ENCODE results near the gene VPS13D. TPM values are rescaled to one million over a fixed set of nuclear protein-coding genes. Genes with fewer than 3 reads are reported as not detected.

Gene VPS13D
- total RNA-seq, 1 experiment from 2014 or later = 33.1 TPM

GRCh38 chr1:12343823-12344487 is 114.1 kb downstream of the VPS13D start:
- in situ Hi-C loops (cut with HindIII; ENCODE audit: low pct_unique_long_range_greater_than_20kb, low sequenced_read_pairs) (no loop called here), intact Hi-C loops (cut with micrococcal nuclease; ENCODE audit: unreplicated experiment) (no loop called here)
- CTCF ChIA-PET = no interaction called here
- TF ChIP-seq POLR2AphosphoS5 (IDR thresholded peaks at IDR 0.05; ENCODE audit: low read depth, low read length) = no peak
- TF ChIP-seq, protein P1, sequence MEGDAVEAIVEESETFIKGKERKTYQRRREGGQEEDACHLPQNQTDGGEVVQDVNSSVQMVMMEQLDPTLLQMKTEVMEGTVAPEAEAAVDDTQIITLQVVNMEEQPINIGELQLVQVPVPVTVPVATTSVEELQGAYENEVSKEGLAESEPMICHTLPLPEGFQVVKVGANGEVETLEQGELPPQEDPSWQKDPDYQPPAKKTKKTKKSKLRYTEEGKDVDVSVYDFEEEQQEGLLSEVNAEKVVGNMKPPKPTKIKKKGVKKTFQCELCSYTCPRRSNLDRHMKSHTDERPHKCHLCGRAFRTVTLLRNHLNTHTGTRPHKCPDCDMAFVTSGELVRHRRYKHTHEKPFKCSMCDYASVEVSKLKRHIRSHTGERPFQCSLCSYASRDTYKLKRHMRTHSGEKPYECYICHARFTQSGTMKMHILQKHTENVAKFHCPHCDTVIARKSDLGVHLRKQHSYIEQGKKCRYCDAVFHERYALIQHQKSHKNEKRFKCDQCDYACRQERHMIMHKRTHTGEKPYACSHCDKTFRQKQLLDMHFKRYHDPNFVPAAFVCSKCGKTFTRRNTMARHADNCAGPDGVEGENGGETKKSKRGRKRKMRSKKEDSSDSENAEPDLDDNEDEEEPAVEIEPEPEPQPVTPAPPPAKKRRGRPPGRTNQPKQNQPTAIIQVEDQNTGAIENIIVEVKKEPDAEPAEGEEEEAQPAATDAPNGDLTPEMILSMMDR (IDR thresholded peaks at IDR 0.05) = no peak
- no peak for TF ChIP-seq SIN3A (IDR thresholded peaks at IDR 0.05; ENCODE audit: borderline replicate concordance, insufficient read depth, low read depth, low read length)
- no peak for TF ChIP-seq TCF7L2 (IDR thresholded peaks at IDR 0.05; ENCODE audit: low read depth, low read length)
- no peak for TF ChIP-seq REST (IDR thresholded peaks at IDR 0.05; ENCODE audit: insufficient read depth in 1 of 2, low read depth in 2 of 2, low read length in 1 of 2)
- no TSS peak for BruUV-seq (replicated peaks)
- no peak overlapping the region for H3K4me3 ChIP-seq (ENCODE audit: low read depth in 2 of 2, low read length in 2 of 2)
- H3K27ac ChIP-seq (ENCODE audit: low read length) = no peak overlapping the region
- no peaks in the 10 kb centered on the region for H3K9me3 ChIP-seq (ENCODE audit: control insufficient read depth, insufficient read depth, low read depth, low read length)
- DNase-seq (ENCODE audit: low read depth, low spot score) (no peak), ATAC-seq (no peak)
- no peaks in the 10 kb centered on the region for H3K27me3 ChIP-seq (ENCODE audit: control insufficient read depth, insufficient read depth, low read length)
- peaks cover 4% of the 10 kb centered on the region for H3K36me3 ChIP-seq (ENCODE audit: control insufficient read depth, insufficient read depth, low read length)
- no peaks in the 10 kb centered on the region; the same call in 1 of the 2 replicates for H3K4me1 ChIP-seq (ENCODE audit: control insufficient read depth, insufficient read depth, low read length)
- POLR2A ChIA-PET = no interaction called here

- no TSS peak for BruUV-seq (replicated peaks)
- ATAC-seq (no peak), DNase-seq (ENCODE audit: low read depth, low spot score) (no peak)
- CTCF ChIA-PET = no interaction called here
- Histone ChIP-seq H3K4me3 (ENCODE audit: low read depth in 2 of 2, low read length in 2 of 2) (no peak overlapping the region), H3K36me3 (ENCODE audit: control insufficient read depth, insufficient read depth, low read length) (peaks cover 10% of the 10 kb centered on the region), H3K27ac (ENCODE audit: low read length) (no peak overlapping the region), H3K27me3 (ENCODE audit: control insufficient read depth, insufficient read depth, low read length) (no peaks in the 10 kb centered on the region), H3K4me1 (ENCODE audit: control insufficient read depth, insufficient read depth, low read length) (no peaks in the 10 kb centered on the region; the same call in 1 of the 2 replicates), H3K9me3 (ENCODE audit: control insufficient read depth, insufficient read depth, low read depth, low read length) (no peaks in the 10 kb centered on the region)
- in situ Hi-C loops (cut with HindIII; ENCODE audit: low pct_unique_long_range_greater_than_20kb, low sequenced_read_pairs) (no loop called here), intact Hi-C loops (cut with micrococcal nuclease; ENCODE audit: unreplicated experiment) (no loop called here)
- TF ChIP-seq SIN3A (IDR thresholded peaks at IDR 0.05; ENCODE audit: borderline replicate concordance, insufficient read depth, low read depth, low read length) (no peak), TCF7L2 (IDR thresholded peaks at IDR 0.05; ENCODE audit: low read depth, low read length) (no peak), REST (IDR thresholded peaks at IDR 0.05; ENCODE audit: insufficient read depth in 1 of 2, low read depth in 2 of 2, low read length in 1 of 2) (no peak), POLR2AphosphoS5 (IDR thresholded peaks at IDR 0.05; ENCODE audit: low read depth, low read length) (no peak)
- TF ChIP-seq, protein P1 (IDR thresholded peaks at IDR 0.05) = no peak
- POLR2A ChIA-PET = no interaction called here
These were observed 114.9 kb downstream of the VPS13D start for GRCh38 chr1:12344596-12345349.

Data from Panc1 (cell line).